ENCODE data around the gene RBP2. TPM values are rescaled to one million over a fixed set of nuclear protein-coding genes. Genes with fewer than 3 reads are reported as not detected.

RBP2 gene
- total and polyA plus RNA-seq, 10 of the 15 experiments (the other 5 are each of a cell fraction or from before 2014, with no cell fraction given) = not detected

DNA sequence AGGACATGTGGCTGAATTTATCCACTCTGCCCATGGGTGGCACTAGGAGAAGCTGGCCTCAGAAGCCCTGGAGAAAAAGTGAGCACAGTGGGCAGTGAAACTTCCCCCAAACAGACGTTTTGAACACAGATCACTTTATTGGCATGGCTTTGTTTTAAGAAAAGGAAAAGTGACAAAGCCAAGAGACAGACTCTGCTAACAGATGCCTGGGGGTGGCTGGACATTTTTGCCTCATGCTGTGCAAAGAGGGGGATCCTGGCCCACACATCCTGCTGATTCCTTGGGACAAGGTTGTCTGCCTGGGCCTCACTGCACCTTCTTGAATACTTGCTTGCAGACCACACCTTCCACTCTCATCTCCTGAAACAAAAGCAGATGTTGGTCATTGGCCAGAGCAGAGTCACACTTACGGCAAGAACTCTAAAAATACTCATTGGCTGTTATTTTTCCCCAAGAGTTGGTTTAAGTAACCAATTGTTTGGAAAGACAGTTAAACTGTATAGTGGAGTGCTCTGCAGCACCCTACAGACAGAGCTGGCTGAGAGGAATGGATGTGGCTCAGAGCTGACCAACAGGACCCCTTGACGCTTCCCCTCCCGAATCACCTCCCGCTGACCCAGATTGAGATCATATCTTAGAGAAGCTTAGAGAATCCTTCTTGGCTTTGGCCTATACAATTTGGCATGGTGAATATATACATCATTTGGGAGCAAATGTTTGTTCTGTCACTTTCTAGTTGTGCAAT lies 41.2 kb upstream of the RBP2 start:
- H3K9ac ChIP-seq (ENCODE audit: control insufficient read depth, insufficient read depth, low read length) = no peak overlapping the region
- ChIA-PET SMC1A (ENCODE audit: uncharacterized antibody, unreplicated experiment) (no interaction called here), POLR2A (no interaction called here), CTCF (interaction anchor here (0.6 kb wide), 1 partner anchor 585 kb away, joined by 3 read pairs; no protein-coding TSS in a partner anchor), RAD21 (ENCODE audit: unreplicated experiment) (no interaction called here)
- WGBS (ENCODE audit: insufficient coverage, insufficient replicate concordance, low lambda C conversion rate, missing lambda C conversion rate) = 65% methylated on average over 5 of the region's 5 CpGs
- in situ Hi-C loops (cut with MboI) (no loop called here), intact Hi-C loops (cut with micrococcal nuclease; ENCODE audit: unreplicated experiment) (no loop called here)
- BruUV-seq (replicated peaks) = no TSS peak
- no peak overlapping the region for H3K4me3 ChIP-seq
- H3K79me2 ChIP-seq (ENCODE audit: control insufficient read depth, insufficient read depth, low read length) = no peaks in the 10 kb centered on the region
- no peaks in the 10 kb centered on the region for H3K36me3 ChIP-seq (ENCODE audit: control insufficient read depth in 2 of 2, insufficient read depth in 2 of 2, low read length in 1 of 2)
- H3K4me1 ChIP-seq (ENCODE audit: control insufficient read depth, insufficient read depth, low read length) = no peaks in the 10 kb centered on the region
- H2AFZ ChIP-seq (ENCODE audit: control insufficient read depth, low read depth, low read length) = no peak overlapping the region
- FAIRE-seq (no peak), ATAC-seq (no peak), DNase-seq (ENCODE audit: low read depth, low spot score) (no peak)
- H3K4me2 ChIP-seq (ENCODE audit: control insufficient read depth, insufficient read depth) = no peak overlapping the region
- no peaks in the 10 kb centered on the region for H4K20me1 ChIP-seq (ENCODE audit: control insufficient read depth, insufficient read depth)
- no peaks in the 10 kb centered on the region for H3K9me3 ChIP-seq (replicated peaks; ENCODE audit: control insufficient read depth, insufficient read depth, low read length)
- no peaks in the 10 kb centered on the region for H3K27me3 ChIP-seq (replicated peaks in 1 of 2; ENCODE audit: control insufficient read depth in 2 of 2, insufficient read depth in 2 of 2, low read length in 1 of 2)
- H3K27ac ChIP-seq (ENCODE audit: control insufficient read depth, insufficient read depth) = no peak overlapping the region
- TF ChIP-seq SMC3 (IDR thresholded peaks at IDR 0.05; ENCODE audit: borderline replicate concordance, low read length) (no peak), POLR2A (IDR thresholded peaks at IDR 0.05; ENCODE audit: low read depth, low read length) (no peak), ZBTB40 (IDR thresholded peaks at IDR 0.05; ENCODE audit: borderline replicate concordance) (no peak), NR2C1 (IDR thresholded peaks at IDR 0.05) (no peak), TCF3 (IDR thresholded peaks at IDR 0.05; ENCODE audit: borderline replicate concordance, insufficient read depth, low read depth, low read length) (no peak), IRF4 (IDR thresholded peaks at IDR 0.05; ENCODE audit: low read depth, low read length) (no peak), PRDM15 (CRISPR knock-in tag; IDR thresholded peaks at IDR 0.05) (no peak), CHD4 (IDR thresholded peaks at IDR 0.05) (no peak), SUZ12 (IDR thresholded peaks at IDR 0.05; ENCODE audit: unreplicated experiment) (no peak), SREBF2 (IDR thresholded peaks at IDR 0.05; ENCODE audit: low read length) (no peak)
- TF ChIP-seq, protein P1, sequence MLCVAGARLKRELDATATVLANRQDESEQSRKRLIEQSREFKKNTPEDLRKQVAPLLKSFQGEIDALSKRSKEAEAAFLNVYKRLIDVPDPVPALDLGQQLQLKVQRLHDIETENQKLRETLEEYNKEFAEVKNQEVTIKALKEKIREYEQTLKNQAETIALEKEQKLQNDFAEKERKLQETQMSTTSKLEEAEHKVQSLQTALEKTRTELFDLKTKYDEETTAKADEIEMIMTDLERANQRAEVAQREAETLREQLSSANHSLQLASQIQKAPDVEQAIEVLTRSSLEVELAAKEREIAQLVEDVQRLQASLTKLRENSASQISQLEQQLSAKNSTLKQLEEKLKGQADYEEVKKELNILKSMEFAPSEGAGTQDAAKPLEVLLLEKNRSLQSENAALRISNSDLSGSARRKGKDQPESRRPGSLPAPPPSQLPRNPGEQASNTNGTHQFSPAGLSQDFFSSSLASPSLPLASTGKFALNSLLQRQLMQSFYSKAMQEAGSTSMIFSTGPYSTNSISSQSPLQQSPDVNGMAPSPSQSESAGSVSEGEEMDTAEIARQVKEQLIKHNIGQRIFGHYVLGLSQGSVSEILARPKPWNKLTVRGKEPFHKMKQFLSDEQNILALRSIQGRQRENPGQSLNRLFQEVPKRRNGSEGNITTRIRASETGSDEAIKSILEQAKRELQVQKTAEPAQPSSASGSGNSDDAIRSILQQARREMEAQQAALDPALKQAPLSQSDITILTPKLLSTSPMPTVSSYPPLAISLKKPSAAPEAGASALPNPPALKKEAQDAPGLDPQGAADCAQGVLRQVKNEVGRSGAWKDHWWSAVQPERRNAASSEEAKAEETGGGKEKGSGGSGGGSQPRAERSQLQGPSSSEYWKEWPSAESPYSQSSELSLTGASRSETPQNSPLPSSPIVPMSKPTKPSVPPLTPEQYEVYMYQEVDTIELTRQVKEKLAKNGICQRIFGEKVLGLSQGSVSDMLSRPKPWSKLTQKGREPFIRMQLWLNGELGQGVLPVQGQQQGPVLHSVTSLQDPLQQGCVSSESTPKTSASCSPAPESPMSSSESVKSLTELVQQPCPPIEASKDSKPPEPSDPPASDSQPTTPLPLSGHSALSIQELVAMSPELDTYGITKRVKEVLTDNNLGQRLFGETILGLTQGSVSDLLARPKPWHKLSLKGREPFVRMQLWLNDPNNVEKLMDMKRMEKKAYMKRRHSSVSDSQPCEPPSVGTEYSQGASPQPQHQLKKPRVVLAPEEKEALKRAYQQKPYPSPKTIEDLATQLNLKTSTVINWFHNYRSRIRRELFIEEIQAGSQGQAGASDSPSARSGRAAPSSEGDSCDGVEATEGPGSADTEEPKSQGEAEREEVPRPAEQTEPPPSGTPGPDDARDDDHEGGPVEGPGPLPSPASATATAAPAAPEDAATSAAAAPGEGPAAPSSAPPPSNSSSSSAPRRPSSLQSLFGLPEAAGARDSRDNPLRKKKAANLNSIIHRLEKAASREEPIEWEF (IDR thresholded peaks at IDR 0.05; ENCODE audit: insufficient replicate concordance, low read depth, low read length) = no peak

All from GM12878 (cell line).